ENCODE data around the gene C19orf38. TPM values are rescaled to one million over a fixed set of nuclear protein-coding genes. Genes with fewer than 3 reads are reported as not detected.
"Not testable (repeated sequence)": the region's sequence is repeated elsewhere in the genome, so short reads cannot be mapped to it uniquely, and the experiment has no call there.

C19orf38 gene
- total and polyA plus RNA-seq, 12 donors = 0.27 to 4.0 (median 0.64) TPM; not detected in 1

DNA sequence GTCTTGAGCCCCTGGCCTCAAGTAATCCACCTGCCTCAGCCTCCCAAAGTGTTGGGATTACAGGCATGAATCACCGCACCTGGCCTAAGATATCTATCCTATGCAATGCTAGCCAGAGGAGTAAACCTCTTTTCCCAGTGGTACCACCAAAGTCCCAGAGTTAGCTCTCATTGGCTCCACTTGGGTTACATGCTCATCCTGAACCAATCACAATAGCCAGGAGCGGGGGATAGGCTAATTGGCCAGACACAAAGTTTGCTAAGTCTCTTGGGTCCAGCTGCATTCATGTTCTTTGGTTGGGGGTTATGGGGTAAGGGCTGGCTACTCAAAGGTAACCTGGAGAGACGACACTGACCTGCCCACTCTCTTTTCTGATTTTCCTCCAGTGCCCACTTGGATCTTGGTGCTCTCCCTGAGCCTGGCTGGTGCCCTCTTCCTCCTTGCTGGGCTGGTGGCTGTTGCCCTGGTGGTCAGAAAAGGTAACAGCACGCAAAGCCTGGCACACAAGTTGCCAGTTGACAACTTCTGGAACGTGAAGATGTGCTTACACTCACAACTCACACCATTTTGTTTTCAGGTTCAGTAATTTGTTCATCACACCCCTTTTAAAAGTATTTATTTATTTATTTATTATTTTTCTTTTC is 7.8 kb downstream of the C19orf38 start:
- no peak overlapping the region for H3K27ac ChIP-seq
- no peaks in the 10 kb centered on the region for H3K9me3 ChIP-seq
- no peak for ATAC-seq
- H3K36me3 ChIP-seq = peaks cover 0 to 5% (median 0%) of the 10 kb centered on the region in 9 donors
- WGBS, 2 donors = 73 to 79% methylated on average over 5 of the region's 5 CpGs
- no peak overlapping the region for H3K4me3 ChIP-seq
- peaks cover 0 to 4% (median 0%) of the 10 kb centered on the region in 9 donors for H3K4me1 ChIP-seq
- intact Hi-C loops (cut with DNase I) = loop anchor here in 1 of 10 donors (10.0 kb wide), 1 partner anchor 81 kb away; no protein-coding TSS in a partner anchor
- H3K27me3 ChIP-seq = no peaks in the 10 kb centered on the region
- TF ChIP-seq, protein P1, sequence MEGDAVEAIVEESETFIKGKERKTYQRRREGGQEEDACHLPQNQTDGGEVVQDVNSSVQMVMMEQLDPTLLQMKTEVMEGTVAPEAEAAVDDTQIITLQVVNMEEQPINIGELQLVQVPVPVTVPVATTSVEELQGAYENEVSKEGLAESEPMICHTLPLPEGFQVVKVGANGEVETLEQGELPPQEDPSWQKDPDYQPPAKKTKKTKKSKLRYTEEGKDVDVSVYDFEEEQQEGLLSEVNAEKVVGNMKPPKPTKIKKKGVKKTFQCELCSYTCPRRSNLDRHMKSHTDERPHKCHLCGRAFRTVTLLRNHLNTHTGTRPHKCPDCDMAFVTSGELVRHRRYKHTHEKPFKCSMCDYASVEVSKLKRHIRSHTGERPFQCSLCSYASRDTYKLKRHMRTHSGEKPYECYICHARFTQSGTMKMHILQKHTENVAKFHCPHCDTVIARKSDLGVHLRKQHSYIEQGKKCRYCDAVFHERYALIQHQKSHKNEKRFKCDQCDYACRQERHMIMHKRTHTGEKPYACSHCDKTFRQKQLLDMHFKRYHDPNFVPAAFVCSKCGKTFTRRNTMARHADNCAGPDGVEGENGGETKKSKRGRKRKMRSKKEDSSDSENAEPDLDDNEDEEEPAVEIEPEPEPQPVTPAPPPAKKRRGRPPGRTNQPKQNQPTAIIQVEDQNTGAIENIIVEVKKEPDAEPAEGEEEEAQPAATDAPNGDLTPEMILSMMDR (IDR thresholded peaks at IDR 0.05) = peak in 7 of 9 donors; percentile 9 to 57 (median 32)
- DNase-seq = no peak

DNA sequence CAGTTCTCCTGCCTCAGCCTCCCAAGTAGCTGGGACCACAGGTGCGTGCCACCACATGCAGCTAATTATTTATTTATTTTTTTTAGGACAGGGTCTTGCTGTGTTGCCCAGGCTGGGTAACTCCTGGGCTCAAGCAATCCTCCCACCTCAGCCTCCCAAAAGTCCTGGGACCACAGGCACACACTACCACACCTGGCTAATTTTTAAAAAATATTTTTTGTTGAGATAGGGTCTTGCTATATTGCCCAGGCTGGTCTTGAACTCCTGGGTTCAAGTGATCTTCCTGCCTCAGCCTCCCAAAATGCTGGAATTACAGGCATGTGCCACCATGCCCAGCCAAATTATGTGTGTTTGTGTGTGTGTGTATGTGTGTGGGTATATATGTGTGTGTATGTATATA is 8.7 kb downstream of the C19orf38 start:
- intact Hi-C loops (cut with DNase I) = loop anchor here in 1 of 10 donors (10.0 kb wide), 1 partner anchor 82 kb away; no protein-coding TSS in a partner anchor
- 91 to 100% methylated on average over 1 of the region's 1 CpG for WGBS, 2 donors
- not testable (repeated sequence) for H3K27ac ChIP-seq, H3K9me3 ChIP-seq, H3K27me3 ChIP-seq, ATAC-seq, H3K4me3 ChIP-seq, H3K36me3 ChIP-seq, DNase-seq
- H3K4me1 ChIP-seq = peaks cover 0 to 11% (median 0%) of the 10 kb centered on the region in 9 donors

DNA sequence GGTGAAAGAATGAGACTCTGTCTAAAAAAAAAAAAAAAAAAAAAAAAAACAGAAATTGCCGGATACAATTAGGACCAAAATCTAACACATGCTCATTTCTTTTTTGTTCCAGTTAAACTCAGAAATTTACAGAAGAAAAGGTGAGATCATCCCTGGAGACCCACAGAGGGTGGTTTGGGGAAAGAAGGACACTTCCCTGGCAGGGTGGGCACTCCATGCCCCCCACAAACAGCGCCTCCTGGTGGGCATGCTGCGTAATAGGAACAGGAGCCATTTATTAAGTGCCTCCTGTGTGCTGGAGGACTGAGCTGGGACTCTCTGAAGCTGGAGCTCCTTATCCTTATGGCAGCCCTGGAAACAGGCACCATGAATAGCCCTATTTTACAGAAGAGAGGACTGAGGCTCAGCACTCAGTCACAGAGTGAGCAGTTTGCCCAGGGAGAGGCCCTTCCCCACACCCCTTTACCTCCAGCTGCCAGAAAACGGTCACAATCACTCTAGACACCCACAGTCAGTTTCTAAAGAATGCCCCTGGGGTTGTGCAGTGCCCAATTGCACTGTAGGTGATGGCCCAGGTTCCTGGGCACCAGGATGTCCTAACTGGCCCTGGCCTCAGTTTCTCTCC is 10.1 kb downstream of the C19orf38 start:
- Histone ChIP-seq H3K4me3 (no peak overlapping the region), H3K4me1 (peaks cover 0 to 15% (median 0%) of the 10 kb centered on the region in 9 donors), H3K36me3 (peaks cover 0 to 5% (median 0%) of the 10 kb centered on the region in 9 donors), H3K9me3 (no peaks in the 10 kb centered on the region), H3K27me3 (no peaks in the 10 kb centered on the region), H3K27ac (no peak overlapping the region)
- ATAC-seq (no peak), DNase-seq (no peak)
- TF ChIP-seq, protein P1 (IDR thresholded peaks at IDR 0.05) = peak in 8 of 9 donors; percentile 19 to 67 (median 56)
- intact Hi-C loops (cut with DNase I) = loop anchor here in 1 of 10 donors (10.0 kb wide), 1 partner anchor 84 kb away; no protein-coding TSS in a partner anchor
- WGBS, 2 donors = 47 to 49% methylated on average over 4 of the region's 4 CpGs

DNA sequence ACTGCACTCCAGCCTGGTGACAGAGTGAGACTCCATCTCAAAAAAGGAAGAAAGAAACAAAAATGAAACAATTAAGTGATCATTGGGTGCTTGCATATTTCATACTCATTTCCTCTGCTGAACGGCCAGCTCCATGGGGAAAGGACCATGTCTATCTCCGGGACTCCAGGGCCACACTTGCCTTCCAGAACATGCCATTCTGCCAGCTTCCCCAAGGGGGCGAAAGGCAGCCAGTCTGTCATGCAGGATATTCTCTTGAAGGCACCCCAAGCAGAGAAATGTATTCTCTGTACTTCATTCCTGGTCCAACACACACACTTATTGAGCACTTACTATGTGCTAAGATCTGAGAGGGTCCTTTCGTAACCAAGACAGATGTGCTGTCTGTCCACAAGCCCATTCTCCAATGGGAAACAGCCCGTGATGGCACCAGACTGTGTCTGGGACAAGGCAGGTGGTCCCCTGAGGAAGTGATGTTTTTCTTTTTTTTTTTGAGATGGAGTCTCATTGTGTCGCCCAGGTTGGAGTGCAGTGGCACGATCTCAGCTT is 13.0 kb downstream of the C19orf38 start:
- Histone ChIP-seq H3K27ac (peak overlapping the region in 1 of 10 donors; percentile 31), H3K9me3 (no peaks in the 10 kb centered on the region), H3K27me3 (no peaks in the 10 kb centered on the region), H3K4me3 (no peak overlapping the region), H3K36me3 (peaks cover 0 to 5% (median 0%) of the 10 kb centered on the region in 9 donors), H3K4me1 (peaks cover 0 to 30% (median 6%) of the 10 kb centered on the region in 9 donors)
- TF ChIP-seq, protein P1 (IDR thresholded peaks at IDR 0.05) = peak in 6 of 9 donors; percentile 20 to 57 (median 28)
- no peak for DNase-seq
- intact Hi-C loops (cut with DNase I) = loop anchor here (5.0 to 10.0 kb wide), 6 partner anchors 86 to 146 kb away; partner anchors contain the start of gene DNM2 (in 6 of the 10)
- WGBS, 2 donors = 57 to 66% methylated on average over 7 of the region's 7 CpGs
- ATAC-seq = peak in 1 of 8 donors; percentile 28
